ENCODE data around the gene ZNF804B.

The ZNF804B gene

GRCh38 chr7:88851220-88851619 is 91.7 kb downstream of the ZNF804B start:
- Histone ChIP-seq H3K4me2 (no peak overlapping the region), H3K27ac (no peak overlapping the region), H2AFZ (ENCODE audit: low read depth) (no peak overlapping the region), H3K36me3 (ENCODE audit: insufficient read depth) (no peaks in the 10 kb centered on the region), H3K4me1 (ENCODE audit: low read depth, poor library complexity, severe bottlenecking) (no peaks in the 10 kb centered on the region), H3K9ac (no peak overlapping the region), H3K79me2 (ENCODE audit: insufficient read depth, low read depth) (no peaks in the 10 kb centered on the region), H3K27me3 (ENCODE audit: insufficient read depth, low read depth) (no peaks in the 10 kb centered on the region), H3K4me3 (IDR thresholded peaks at IDR 0.05; ENCODE audit: insufficient read depth, low read depth, low read length) (no peak overlapping the region), H4K20me1 (ENCODE audit: insufficient read depth) (no peaks in the 10 kb centered on the region)
- no peak for TF ChIP-seq CTCF (conservative IDR thresholded peaks at IDR 0.05; ENCODE audit: low read depth, low read length)

GRCh38 chr7:88859288-88859687 is 99.8 kb downstream of the ZNF804B start:
- no peak overlapping the region for H3K4me3 ChIP-seq (IDR thresholded peaks at IDR 0.05; ENCODE audit: insufficient read depth, low read depth, low read length)
- no peak for TF ChIP-seq CTCF (conservative IDR thresholded peaks at IDR 0.05; ENCODE audit: low read depth, low read length)
- H3K27me3 ChIP-seq (ENCODE audit: insufficient read depth, low read depth): no peaks in the 10 kb centered on the region
- H3K9ac ChIP-seq: no peak overlapping the region
- no peak overlapping the region for H3K4me2 ChIP-seq
- no peaks in the 10 kb centered on the region for H3K4me1 ChIP-seq (ENCODE audit: low read depth, poor library complexity, severe bottlenecking)
- H3K36me3 ChIP-seq (ENCODE audit: insufficient read depth): no peaks in the 10 kb centered on the region
- no peaks in the 10 kb centered on the region for H3K79me2 ChIP-seq (ENCODE audit: insufficient read depth, low read depth)
- H3K27ac ChIP-seq: no peak overlapping the region
- no peak overlapping the region for H2AFZ ChIP-seq (ENCODE audit: low read depth)
- H4K20me1 ChIP-seq (ENCODE audit: insufficient read depth): no peaks in the 10 kb centered on the region

DNA sequence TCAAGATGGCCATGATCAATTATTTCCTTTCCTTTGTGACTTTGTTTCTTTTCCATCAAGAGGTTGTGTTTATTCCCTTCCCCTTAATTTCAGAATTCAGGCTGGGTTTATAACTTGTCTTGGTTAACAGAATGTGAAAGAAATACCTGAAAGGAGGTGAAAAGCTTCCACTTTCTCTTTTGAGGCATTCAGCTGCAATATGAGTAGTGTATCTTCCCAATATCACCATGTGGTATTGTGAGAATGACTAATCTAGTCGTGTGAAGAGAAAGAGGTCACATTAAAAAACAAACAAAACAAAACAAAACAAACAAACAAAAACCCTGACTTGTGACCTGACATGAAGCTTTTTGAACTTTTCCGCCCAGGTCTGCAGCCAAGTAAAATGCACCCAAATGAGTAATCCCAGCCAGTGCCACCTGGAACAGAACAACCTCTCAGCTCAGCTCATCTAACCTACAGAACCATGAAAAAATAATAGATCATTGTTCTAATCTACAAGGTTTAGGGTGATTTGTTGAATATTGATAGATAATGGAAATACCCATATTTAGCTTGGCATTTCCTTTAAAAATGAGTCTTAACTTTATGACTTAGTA is 106.9 kb downstream of the ZNF804B start:
- Histone ChIP-seq H3K27me3 (ENCODE audit: insufficient read depth, low read depth) (no peaks in the 10 kb centered on the region), H2AFZ (ENCODE audit: low read depth) (no peak overlapping the region), H3K9ac (no peak overlapping the region), H3K4me2 (no peak overlapping the region), H3K27ac (no peak overlapping the region), H3K79me2 (ENCODE audit: insufficient read depth, low read depth) (no peaks in the 10 kb centered on the region), H4K20me1 (ENCODE audit: insufficient read depth) (no peaks in the 10 kb centered on the region), H3K36me3 (ENCODE audit: insufficient read depth) (no peaks in the 10 kb centered on the region), H3K4me1 (ENCODE audit: low read depth, poor library complexity, severe bottlenecking) (no peaks in the 10 kb centered on the region), H3K4me3 (IDR thresholded peaks at IDR 0.05; ENCODE audit: insufficient read depth, low read depth, low read length) (no peak overlapping the region)
- TF ChIP-seq CTCF (conservative IDR thresholded peaks at IDR 0.05; ENCODE audit: low read depth, low read length): no peak

- H3K36me3 ChIP-seq (ENCODE audit: insufficient read depth): no peaks in the 10 kb centered on the region
- H3K27me3 ChIP-seq (ENCODE audit: insufficient read depth, low read depth): no peaks in the 10 kb centered on the region
- no peak overlapping the region for H3K9ac ChIP-seq
- H3K79me2 ChIP-seq (ENCODE audit: insufficient read depth, low read depth): no peaks in the 10 kb centered on the region
- no peak overlapping the region for H3K4me3 ChIP-seq (IDR thresholded peaks at IDR 0.05; ENCODE audit: insufficient read depth, low read depth, low read length)
- H3K27ac ChIP-seq: no peak overlapping the region
- no peak for TF ChIP-seq CTCF (conservative IDR thresholded peaks at IDR 0.05; ENCODE audit: low read depth, low read length)
- H4K20me1 ChIP-seq (ENCODE audit: insufficient read depth): no peaks in the 10 kb centered on the region
- no peaks in the 10 kb centered on the region for H3K4me1 ChIP-seq (ENCODE audit: low read depth, poor library complexity, severe bottlenecking)
- H2AFZ ChIP-seq (ENCODE audit: low read depth): no peak overlapping the region
- H3K4me2 ChIP-seq: no peak overlapping the region
Measured at GRCh38 chr7:88867158-88867557, 107.7 kb downstream of the ZNF804B start.
